HG02759 (cell line): ENCODE data around the gene ADSL.

Experiments used
- ATAC-seq: cut with Tn5 transposase; IDR thresholded peaks from one replicate; pipeline ENCODE4 v1.9.1; 2021; ENCODE audit warnings: mild to moderate bottlenecking, moderate library complexity; ENCODE audit not compliant: unreplicated experiment

ADSL gene

DNA sequence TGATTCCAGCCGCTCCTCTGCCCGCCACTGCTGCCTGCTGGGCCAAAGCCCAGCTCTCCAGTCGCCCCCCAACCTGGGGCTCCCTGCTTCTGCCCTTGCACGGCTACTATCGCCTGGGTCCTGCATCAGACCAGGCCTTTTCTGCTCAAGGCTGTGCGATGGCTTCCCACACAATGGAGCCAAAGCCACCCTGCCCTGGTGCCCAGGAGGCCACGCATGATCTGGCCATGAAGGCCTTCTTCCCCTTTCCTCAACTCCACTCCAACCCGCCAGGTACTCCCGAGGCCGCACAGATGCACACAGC, 69.9 kb downstream of the ADSL start:
- ATAC-seq, result no peak

DNA sequence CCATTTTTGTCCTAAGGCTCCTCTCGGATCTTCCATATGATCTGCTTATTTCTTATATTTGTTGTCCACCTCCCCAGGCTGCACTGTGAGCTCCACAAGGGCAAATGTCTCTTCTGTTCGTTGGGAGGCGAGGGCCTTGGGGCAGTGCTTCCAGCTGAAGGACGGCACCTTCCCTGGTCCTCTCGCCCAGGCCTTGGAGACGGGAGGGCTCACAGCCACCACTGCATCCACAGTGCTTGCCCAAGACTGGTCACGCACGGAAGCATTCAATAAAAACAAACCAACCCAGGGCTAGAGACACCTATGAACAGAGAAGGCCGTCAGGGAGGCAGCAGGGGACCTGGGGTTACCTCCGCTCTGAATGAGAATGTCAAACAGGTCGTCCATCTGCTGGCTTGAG, 70.3 kb downstream of the ADSL start:
- no peak for ATAC-seq

DNA sequence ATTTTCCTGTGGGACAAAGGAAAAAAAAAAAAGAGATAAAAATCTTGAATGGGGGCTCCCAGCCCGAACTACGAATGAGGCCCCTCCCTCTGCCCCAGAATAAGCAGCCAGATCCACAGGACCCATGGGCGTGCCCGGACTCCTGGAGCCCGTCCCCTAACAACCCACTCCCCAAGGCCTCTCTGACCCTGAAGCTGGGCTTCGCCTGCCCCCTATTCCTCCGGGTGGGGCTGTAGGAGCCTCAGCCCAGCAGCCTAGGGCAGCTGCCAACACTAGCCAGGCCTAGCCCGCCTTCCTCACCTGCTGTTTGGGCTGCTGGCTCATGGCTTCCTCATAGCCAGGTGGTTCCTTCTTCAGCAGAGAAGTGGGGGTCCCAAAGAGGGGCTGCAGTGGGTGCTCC, 70.7 kb downstream of the ADSL start:
- no peak for ATAC-seq

DNA sequence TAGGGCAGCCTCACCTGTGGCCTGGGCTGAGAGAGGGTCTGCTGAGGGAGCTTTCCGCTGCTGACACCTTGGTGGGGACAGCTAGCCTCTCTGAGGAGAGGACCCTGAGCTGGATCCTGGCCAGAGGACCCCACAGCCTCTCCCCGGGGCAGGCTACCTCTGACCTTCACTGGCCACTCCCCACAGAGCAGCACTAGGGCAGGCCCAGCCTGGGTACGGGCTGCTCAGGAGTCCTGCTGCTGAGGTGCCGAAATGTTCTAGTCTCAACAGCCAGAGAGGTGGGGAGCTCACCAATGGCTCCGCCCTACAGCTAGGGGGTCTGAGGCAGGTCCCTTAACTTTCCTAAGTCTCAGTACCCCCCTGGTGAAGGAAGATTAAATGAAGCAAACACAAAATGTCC, 71.6 kb downstream of the ADSL start:
- no peak for ATAC-seq

DNA sequence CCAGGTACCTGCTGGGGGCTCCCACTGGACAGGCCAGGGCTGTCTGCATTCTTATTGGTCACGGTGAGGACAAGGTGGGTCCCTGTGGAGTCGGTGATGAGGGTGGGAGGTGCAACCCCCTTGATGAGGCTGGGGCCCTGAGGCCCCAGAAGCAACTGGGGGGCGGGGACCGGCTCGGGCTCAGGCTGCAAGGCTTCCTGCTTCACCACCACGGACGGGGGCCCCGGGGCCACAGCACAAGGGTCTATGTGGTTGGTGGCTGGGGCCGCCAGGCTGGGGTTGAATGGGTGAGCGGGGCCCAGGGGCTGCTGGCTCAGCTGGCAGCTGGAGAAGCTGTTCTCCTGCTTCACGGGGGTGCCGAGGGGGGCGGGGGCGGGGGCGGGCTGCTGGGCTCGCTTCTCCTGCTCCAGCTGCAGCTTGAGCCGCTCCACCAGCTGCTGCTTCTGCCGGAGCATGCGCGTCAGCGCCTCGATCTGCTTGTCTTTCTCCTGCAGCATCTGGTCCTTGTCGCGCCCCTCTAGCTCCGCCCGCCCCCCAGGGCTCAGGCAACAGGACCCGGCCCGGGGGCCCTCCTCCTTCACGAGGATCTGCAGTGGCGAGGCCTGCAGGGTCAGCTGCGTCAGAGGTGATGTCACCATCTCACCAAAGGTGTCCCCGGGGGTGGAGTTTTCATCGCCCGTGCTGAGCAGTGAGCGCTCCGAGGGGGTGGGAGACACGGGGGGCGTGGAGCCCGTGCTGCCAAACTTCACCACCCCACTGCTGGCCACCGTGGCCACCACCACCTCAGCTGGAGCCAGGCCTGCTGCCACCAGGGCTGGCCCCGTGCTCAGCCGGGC, 72.3 kb downstream of the ADSL start:
- no peak for ATAC-seq

DNA sequence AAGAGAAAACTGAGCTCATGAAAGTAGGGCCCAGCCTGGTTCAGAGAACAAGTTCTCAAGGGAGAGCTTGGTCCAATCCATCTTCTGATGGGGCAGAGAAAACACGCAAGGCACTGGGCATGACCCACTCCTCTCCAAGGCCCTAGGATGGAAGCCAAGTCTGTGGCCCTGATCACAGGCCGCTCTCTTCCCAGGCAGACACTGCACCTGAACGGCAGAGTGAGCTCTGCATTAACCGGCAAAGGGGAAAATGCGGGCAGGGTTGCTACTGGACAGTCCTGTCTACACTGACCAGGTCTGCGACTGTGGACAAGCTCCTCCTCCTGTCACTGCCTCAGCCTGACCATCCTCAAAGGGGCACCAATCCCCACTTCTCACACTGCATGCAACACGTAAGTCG, 73.4 kb downstream of the ADSL start:
- no peak for ATAC-seq

DNA sequence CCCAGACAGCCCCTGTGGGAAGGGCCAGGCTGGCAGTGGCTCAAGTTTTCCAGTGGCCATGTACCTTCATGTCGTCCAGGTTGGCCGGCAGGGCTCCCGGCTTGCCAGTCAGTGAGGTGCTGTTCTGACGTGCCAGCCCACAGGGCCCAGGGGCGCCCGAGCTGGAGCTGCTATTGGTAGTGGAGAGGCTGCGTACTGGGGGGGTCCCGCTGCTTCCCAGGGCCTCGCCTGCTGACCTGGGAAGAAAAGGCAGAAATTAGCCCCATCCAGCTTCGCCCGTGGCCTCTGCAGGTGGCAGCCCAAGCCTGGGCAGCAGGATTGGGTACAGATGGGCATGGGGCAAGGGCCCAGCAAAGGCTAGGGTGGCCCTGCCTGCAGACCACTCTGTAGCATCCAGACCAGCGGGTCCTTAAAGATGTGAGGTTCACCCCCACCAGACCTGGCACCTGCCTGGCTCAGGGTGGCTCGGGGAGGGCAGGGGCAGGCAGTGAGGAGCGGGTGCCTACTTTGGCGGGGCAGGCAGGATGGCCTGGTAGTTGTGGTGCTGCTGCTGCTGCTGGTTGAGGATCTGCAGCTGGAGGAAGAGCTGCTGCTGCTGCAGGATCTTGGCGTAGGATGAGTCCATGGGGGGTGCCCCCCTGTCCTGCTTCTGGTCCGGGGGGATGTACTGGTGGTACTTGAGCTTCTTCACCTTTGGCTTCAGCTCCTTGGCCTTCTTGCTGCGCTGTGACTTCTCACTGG, 74.2 kb downstream of the ADSL start:
- ATAC-seq, result no peak

DNA sequence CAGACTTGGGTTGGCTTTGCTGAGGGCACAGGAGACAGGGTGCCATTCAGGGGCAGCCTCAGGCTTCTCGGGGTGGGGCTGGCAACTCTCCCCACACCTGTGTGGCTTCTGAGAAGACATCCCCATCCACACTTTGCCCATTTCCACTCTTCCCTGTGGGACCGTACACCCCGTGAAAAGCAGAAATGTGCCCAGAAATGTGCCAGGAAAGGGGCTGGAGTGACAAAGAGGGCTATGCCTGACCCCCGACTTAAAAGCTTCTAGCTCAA, 74.7 kb downstream of the ADSL start:
- no peak for ATAC-seq

DNA sequence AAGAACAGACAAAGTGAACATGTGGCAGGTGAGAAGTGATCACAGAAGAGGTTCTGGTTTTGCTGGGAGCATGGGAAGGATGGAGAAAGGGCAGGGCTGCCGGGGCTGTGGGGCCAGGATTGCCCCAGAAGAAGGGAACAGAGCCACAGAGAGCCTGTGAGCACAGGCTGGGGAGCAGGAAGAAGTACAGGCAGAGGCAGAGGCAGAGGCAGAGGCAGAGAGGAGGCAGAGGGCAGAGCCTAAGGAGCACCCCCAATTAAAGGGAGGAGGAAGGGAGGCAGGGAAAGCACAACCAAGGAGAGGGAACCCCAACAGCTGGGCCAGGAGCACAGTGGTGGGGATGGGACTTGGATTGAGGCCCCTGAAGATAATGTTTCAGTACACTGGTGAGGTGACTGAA, 75.6 kb downstream of the ADSL start:
- ATAC-seq, result no peak

DNA sequence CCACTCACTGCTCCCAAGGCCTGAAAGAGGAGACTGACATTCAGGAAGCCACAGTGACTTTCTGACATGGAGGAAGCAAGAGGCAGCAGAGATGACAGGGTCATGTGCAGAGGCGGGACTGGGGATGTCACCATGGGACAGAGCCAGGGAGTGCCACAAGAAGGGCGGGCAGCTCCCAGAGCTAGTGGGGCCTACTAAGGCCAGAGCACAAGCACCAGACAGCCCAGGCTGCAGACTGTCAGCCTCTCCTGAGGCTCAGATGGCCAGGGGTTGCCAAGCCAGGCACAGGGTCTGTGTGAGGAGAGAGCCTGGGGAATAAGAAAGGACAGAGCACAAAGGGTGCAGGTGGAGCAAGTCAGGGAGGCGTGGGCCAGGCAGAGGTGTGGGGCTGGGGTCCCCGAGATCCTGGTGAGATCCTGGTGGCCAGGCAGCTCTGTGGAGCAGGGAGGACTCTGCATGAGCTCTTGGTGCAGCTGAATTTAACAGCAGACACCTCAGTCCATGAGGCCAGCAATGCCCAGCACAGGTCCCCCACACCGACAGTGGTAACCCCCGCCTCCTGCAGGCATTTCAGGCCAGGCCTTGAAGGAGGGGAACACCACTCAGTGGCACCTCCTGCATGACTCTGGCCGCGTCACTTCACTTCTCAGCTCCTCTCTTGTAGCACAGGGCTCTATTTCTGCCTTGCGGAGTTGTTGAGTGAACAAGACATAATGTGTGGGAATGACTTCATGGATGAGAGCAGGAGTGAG, 76.4 kb downstream of the ADSL start:
- no peak for ATAC-seq

DNA sequence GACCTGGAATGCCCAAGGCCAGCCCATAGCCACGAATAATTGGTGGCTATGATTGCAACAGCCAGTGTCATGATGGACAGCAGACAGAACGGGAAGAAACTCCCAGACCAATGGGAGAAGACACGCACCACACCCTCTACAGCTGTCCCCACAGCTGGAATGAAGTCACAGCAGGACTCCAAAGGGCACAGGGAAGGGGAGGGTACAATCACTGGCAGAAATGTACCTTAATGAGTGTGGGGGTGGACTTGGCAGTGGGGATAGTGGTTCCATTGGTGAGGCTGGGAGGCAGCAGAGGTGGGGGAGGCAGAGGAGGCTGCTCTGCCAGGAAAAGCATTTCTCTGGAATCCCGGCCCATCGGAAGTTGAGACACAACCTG, 77.0 kb downstream of the ADSL start:
- no peak for ATAC-seq

DNA sequence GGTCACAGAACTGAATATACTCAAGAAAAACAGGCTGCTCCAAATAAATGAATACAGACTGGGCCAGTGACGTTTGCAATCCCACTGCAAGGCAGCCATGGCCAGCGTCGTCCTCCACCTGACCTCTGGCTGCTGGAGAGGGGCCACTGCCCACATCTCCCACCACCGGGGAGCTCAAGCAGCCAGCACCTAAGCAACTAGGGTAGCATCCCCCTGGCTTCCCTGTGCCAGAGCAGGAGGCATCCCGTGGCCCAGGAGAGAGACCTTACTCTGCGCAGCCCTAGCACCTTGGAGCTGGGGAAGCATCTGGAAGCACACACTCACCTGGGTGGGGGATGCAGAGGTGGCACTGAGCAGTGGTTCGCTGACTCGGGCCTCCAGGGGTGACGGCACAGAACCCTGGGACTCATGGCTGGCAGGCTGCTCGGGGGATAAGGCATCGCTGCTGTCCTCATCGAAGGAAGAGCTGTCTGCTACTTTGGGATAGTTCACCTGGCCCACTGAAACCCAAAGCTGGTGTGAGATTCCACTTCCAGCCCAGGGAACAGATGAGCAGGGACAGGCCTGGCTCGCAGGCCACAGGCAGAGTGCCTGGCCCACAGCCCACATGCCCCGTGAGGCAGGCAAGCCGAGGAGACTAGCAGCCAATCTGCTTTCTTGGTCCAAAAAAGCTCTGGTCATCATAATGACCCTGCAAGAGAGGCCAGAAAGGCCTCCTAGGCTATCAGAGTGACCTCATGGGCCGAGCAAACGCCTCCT, 77.8 kb downstream of the ADSL start:
- ATAC-seq, result no peak

DNA sequence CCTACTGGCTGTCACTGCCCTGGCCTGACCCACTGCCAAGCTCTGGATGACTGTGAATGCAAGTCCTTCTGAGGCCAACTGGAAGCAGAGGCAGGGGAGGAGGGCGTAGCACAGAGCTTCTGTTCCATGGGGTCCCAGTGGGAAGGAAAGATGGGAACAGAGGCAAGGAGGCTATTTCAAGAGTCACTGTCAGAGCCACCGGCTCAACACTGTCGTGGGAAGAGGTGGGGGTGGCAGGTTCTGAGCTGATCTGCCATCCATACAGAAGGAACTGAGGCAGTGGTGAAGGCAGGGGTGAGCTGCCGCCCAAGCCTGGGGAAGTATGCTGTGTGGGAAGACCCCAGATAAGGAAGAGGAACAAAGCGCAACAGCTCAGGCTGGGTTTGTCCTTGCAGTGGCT, 78.8 kb downstream of the ADSL start:
- ATAC-seq, result no peak

DNA sequence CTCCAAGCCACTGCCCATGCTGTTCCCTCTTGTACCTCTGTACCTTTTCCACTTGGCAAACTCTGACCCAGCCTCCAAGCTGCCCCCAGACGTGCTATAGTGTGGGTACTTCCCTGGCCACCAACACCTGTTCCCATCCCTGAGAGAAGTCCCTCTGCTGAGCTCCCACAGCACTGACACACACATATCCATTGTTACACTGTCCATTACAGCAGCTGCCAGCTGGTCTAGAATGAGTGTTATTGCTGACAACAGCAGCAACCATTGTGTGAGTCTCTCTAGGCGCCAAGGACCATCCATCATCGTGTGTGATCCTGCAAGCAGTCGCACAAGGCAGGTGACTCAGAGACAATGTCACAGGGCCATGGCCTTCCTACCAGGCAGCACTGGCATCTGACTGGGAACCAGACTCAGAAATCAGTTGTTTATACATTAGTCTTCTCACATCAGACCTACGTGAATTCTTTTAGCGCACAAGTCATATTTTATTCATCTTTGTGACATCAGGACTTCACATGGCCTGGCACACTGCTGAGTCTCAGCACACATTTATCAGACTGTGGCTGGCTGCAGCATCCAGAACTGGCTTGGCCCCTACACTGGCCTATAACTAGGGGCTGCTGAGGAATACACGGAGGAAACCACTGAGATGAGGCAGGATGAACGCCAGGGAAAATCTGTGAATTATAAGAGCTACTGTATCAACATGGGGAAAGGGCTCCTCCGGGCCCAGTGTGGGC, 80.5 kb downstream of the ADSL start:
- no peak for ATAC-seq

DNA sequence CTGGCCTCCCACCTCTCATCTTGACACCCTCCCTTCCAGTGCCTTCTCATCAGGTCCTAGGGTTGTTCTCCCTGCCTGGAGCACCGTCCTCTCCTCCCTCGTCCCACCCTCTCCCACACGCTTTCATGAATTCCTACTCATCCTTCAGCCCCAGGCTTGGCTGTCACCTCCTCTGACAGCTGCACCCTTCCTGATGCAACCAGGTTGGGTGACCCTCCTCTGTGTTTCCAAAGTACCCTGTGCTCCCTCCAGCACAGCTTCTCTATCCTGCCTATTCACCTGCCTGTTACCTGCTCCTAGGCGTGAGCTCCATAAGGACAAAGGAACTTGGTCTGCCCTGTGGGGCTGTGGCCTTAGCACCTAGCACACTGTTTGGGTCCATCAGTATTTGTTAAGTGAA, 82.5 kb downstream of the ADSL start:
- no peak for ATAC-seq

DNA sequence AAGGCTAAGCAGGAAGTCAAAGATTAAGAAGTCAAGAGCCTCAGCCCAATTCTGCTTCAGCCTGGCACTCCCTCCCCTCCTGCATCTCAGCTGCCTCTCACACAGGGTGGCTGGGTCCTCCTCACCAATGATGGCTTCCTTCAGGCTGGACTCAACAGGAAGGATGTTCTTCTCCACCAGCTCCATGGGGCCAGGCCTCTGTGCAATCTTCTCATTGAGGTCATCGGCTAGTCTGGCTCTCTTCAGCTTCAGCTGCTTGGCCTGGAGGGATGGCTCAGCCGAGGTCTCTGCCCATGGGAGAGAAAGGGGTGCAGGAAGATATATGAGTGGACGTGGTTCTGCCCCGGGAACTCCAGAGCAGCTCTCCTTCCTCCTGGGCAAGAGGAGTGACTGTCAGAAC, 83.2 kb downstream of the ADSL start:
- no peak for ATAC-seq

DNA sequence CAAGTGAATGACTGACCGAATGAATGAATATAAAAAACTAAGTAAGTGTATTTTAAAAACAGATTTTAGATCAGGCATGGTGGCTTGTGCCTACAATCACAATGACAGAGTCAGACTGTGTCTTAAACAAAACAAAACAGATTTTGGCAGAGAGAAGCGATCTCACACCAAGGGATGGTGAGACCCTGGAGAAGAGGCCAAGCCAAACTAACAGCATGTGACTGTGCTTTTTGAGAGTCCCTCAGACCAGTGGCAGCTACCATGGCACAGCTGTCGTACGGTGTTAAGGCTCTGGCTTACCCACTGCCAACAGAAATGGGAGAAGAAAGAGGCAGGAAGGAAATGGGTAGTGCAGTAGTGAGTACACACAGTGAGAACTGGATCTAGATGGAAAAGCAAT, 84.7 kb downstream of the ADSL start:
- ATAC-seq, result no peak

DNA sequence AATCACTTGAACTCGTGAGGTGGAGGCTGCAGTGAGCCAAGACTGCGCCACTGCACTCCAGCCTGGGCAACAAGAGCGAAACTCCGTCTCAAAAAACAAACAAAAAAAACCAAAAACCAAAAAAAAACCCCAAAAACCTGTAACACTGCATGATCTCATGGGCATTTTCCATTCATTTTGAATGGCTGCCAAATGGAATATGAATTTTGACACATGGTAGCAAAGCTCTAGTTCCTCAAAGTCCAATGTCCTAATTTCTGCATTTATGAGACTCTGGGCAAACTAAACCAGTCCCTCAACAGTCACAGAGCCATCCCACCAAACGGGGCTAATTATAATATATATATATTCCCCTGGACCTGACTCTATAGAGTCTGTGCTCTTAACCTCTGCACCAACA, 85.9 kb downstream of the ADSL start:
- no peak for ATAC-seq

DNA sequence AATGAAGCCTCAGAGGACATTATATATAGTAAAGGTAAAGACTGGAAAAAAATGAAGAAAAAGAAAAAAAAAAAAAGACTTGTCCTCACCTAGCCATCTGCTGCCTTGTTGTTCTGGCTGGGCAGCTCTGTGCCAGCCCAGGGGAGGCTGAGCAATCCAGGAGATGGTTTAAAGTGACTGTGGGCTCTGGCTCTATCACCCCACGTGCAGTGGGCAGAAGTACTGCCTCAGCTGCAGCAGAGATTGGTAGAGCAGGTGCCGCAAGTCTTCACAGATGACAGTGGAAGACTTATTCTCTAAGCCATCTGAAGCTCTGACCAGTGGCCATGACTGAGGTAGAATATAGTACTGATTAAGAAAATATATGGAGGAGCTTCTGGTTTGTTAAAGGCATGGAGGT, 86.3 kb downstream of the ADSL start:
- no peak for ATAC-seq

DNA sequence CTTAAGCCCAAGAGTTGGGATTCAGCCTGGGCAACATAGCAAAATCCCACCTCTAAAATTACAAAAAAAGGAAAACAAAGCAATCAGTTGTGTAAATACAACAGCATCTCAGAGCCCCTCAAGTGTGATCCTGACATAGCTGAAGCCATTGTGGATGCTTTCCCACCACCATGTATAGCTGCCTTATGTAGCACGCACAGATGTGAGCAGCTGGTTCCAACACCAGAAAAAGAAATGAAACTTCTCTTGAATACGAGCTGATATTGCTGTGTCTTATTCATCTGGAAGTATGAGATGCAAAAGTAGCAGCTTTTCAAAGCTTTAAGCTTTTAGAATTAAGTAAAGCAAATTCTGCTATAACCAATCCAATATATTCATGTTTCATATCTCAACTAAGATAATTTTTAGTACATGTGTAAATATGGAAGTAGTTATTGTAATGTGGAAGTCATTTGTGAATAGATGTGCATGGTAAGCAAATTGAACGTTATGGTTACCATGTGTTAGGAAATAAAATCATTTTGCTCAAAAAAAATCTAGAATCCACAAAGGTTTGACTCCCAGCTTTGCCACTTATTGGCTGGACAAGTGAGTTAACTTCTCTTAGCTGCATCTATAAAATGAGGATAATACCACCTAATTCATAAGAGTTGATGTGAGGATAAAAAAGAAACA, 87.3 kb downstream of the ADSL start:
- ATAC-seq, result no peak
